NCI-H82 (cell line): ENCODE measurements around the gene SH2D1A.
"Not testable (repeated sequence)": the region's sequence is repeated elsewhere in the genome, so short reads cannot be mapped to it uniquely, and the experiment has no call there.

Experiments used
- DNase-seq: peaks from one replicate; lab custom pipeline; 2025; lab: John Stamatoyannopoulos, UW

SH2D1A gene

GRCh38 chrX:124346117-124346876, at the start of gene SH2D1A:
SH2D1A (plus strand) TSS chrX:124346563; CDS start chrX:124346643, 80 bp downstream.
- no peak for DNase-seq

GRCh38 chrX:124299323-124299722, 47.0 kb upstream of the SH2D1A start:
- not testable (repeated sequence) for DNase-seq

GRCh38 chrX:124300405-124300804, 46.0 kb upstream of the SH2D1A start:
- no peak for DNase-seq

- no peak for DNase-seq
Measured at GRCh38 chrX:124307253-124307907, 39.0 kb upstream of the SH2D1A start.

- DNase-seq = no peak
Measured at GRCh38 chrX:124325732-124326131, 20.6 kb upstream of the SH2D1A start.

GRCh38 chrX:124328765-124329164, 17.6 kb upstream of the SH2D1A start:
- DNase-seq = no peak

GRCh38 chrX:124332481-124333424, 13.6 kb upstream of the SH2D1A start, which contains the start of gene TEX13D:
TEX13D (plus strand) TSS chrX:124332660; CDS start chrX:124332918, 258 bp downstream.
- no peak for DNase-seq

GRCh38 chrX:124333862-124334261, 12.5 kb upstream of the SH2D1A start:
- no peak for DNase-seq

- DNase-seq = not testable (repeated sequence)
Measured at GRCh38 chrX:124334555-124334954, 11.8 kb upstream of the SH2D1A start.

- DNase-seq = no peak
Measured at GRCh38 chrX:124335598-124335997, 10.8 kb upstream of the SH2D1A start.

- DNase-seq = no peak
Measured at GRCh38 chrX:124337916-124338315, 8.4 kb upstream of the SH2D1A start.

- no peak for DNase-seq
Measured at GRCh38 chrX:124338733-124339514, 7.4 kb upstream of the SH2D1A start.

GRCh38 chrX:124341396-124342132, 4.8 kb upstream of the SH2D1A start:
- no peak for DNase-seq

GRCh38 chrX:124342174-124342867, 4.0 kb upstream of the SH2D1A start:
- no peak for DNase-seq

- no peak for DNase-seq
Measured at GRCh38 chrX:124343016-124343415, 3.3 kb upstream of the SH2D1A start.

GRCh38 chrX:124344246-124344645, 2.1 kb upstream of the SH2D1A start:
- DNase-seq = no peak

GRCh38 chrX:124346877-124347241, 496 bp downstream of the SH2D1A start:
- DNase-seq = no peak

GRCh38 chrX:124347242-124347641, 879 bp downstream of the SH2D1A start:
- DNase-seq = no peak

GRCh38 chrX:124348182-124348581, 1.8 kb downstream of the SH2D1A start:
- no peak for DNase-seq

- no peak for DNase-seq
Measured at GRCh38 chrX:124348885-124349453, 2.6 kb downstream of the SH2D1A start.
